ENCODE data around the gene FGF9. TPM values are rescaled to one million over a fixed set of nuclear protein-coding genes. Genes with fewer than 3 reads are reported as not detected.

FGF9 gene
- total and polyA plus RNA-seq, 2 experiments from 2014 or later = 6.5 to 18.4 TPM

DNA sequence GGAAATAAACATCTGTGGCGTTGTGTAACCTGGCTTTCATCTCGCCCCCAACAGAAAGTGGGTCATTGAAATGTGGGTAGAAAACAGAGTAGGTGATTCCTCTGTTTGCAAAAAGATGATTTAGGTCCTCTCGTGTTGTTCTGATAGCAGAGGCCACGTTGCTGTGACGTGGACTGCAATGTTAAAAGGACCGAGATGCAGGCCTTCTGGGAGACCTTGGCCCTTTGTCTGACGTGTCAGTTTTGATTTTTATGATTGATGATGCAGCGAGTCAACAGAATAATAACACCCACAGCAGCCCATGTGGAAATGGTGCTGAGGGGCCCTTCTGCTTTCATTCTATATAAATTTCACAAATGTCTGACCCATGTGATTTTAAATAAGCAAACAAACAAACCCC is 68.9 kb downstream of the FGF9 start:
- no peak for DNase-seq (ENCODE audit: low read depth in 1 of 2, low spot score in 1 of 2)
- Histone ChIP-seq H3K27ac (no peak overlapping the region), H3K4me3 (no peak overlapping the region), H3K4me1 (ENCODE audit: low read depth) (peaks cover 16% of the 10 kb centered on the region), H3K9me3 (ENCODE audit: low read depth) (no peaks in the 10 kb centered on the region), H3K27me3 (no peaks in the 10 kb centered on the region), H3K36me3 (no peaks in the 10 kb centered on the region)
- TF ChIP-seq CTCF (IDR thresholded peaks at IDR 0.05; ENCODE audit: low read depth, low read length) = no peak

- no peak overlapping the region for H3K4me3 ChIP-seq
- H3K27ac ChIP-seq = no peak overlapping the region
- no peaks in the 10 kb centered on the region for H3K27me3 ChIP-seq
- no peak for TF ChIP-seq CTCF (IDR thresholded peaks at IDR 0.05; ENCODE audit: low read depth, low read length)
- DNase-seq (ENCODE audit: low read depth in 1 of 2, low spot score in 1 of 2) = no peak
- no peaks in the 10 kb centered on the region for H3K9me3 ChIP-seq (ENCODE audit: low read depth)
- peaks cover 5% of the 10 kb centered on the region for H3K4me1 ChIP-seq (ENCODE audit: low read depth)
- H3K36me3 ChIP-seq = no peaks in the 10 kb centered on the region
These were observed 70.6 kb downstream of the FGF9 start for GRCh38 chr13:21741396-21741979.

GRCh38 chr13:21742096-21742495 is 71.2 kb downstream of the FGF9 start:
- Histone ChIP-seq H3K4me1 (ENCODE audit: low read depth) (peaks cover 5% of the 10 kb centered on the region), H3K9me3 (ENCODE audit: low read depth) (no peaks in the 10 kb centered on the region), H3K27ac (no peak overlapping the region), H3K36me3 (no peaks in the 10 kb centered on the region), H3K27me3 (no peaks in the 10 kb centered on the region), H3K4me3 (no peak overlapping the region)
- TF ChIP-seq CTCF (IDR thresholded peaks at IDR 0.05; ENCODE audit: low read depth, low read length) = no peak
- no peak for DNase-seq (ENCODE audit: low read depth in 1 of 2, low spot score in 1 of 2)

GRCh38 chr13:21744149-21744548 is 73.3 kb downstream of the FGF9 start:
- TF ChIP-seq CTCF (IDR thresholded peaks at IDR 0.05; ENCODE audit: low read depth, low read length) = no peak
- Histone ChIP-seq H3K4me3 (no peak overlapping the region), H3K27ac (no peak overlapping the region), H3K27me3 (no peaks in the 10 kb centered on the region), H3K36me3 (no peaks in the 10 kb centered on the region), H3K4me1 (ENCODE audit: low read depth) (peaks cover 16% of the 10 kb centered on the region), H3K9me3 (ENCODE audit: low read depth) (no peaks in the 10 kb centered on the region)
- no peak for DNase-seq (ENCODE audit: low read depth in 1 of 2, low spot score in 1 of 2)

GRCh38 chr13:21745307-21745706 is 74.4 kb downstream of the FGF9 start:
- Histone ChIP-seq H3K27me3 (no peaks in the 10 kb centered on the region), H3K4me1 (ENCODE audit: low read depth) (peaks cover 16% of the 10 kb centered on the region), H3K36me3 (no peaks in the 10 kb centered on the region), H3K27ac (no peak overlapping the region), H3K4me3 (no peak overlapping the region), H3K9me3 (ENCODE audit: low read depth) (no peaks in the 10 kb centered on the region)
- no peak for TF ChIP-seq CTCF (IDR thresholded peaks at IDR 0.05; ENCODE audit: low read depth, low read length)
- no peak for DNase-seq (ENCODE audit: low read depth in 1 of 2, low spot score in 1 of 2)

Measured in cardiac muscle cell (in vitro differentiated cells and primary cell).